ENCODE data around the gene KRTAP13-2. TPM values are rescaled to one million over a fixed set of nuclear protein-coding genes. Genes with fewer than 3 reads are reported as not detected.

Gene KRTAP13-2
- total and polyA plus RNA-seq, 2 of the 4 experiments (the other 2 are of a cell fraction) = not detected

Small RNA genes within 50 kb of the gene (microRNA-seq; reads per million reads assigned to microRNA genes)
- gene KRTAP23-1 (ENCODE audit: insufficient read depth, insufficient read length) (not detected), gene MIR4327 (ENCODE audit: insufficient read depth in 1 of 2, insufficient read length in 1 of 2, unreplicated experiment in 1 of 2) (0 reads per million in 2 experiments)

Small RNA genes within 50 kb of the gene (small RNA-seq; reads per million reads assigned to genes)
- gene KRTAP23-1 = 0 reads per million in 5 experiments
- gene MIR4327 = 0 reads per million in 5 experiments

Other genes with a start within 250 kb of the KRTAP13-2 start
- gene CLDN17, start 205.5 kb downstream of the KRTAP13-2 start, total RNA-seq (2012; rRNA removed) = not detected in 2 replicates
- not detected in 2 replicates for gene CLDN17, start 205.5 kb downstream of the KRTAP13-2 start, polyA plus RNA-seq (2012; rRNA removed)
- gene CLDN8, start 156.2 kb downstream of the KRTAP13-2 start, total RNA-seq (2012; rRNA removed) = not detected in 2 replicates
- gene CLDN8, start 156.2 kb downstream of the KRTAP13-2 start, polyA plus RNA-seq (2012; rRNA removed) = not detected in 2 replicates
- gene KRTAP24-1, start 89.3 kb downstream of the KRTAP13-2 start, total RNA-seq (2012; rRNA removed) = not detected in 2 replicates
- gene KRTAP24-1, start 89.3 kb downstream of the KRTAP13-2 start, polyA plus RNA-seq (2012; rRNA removed) = not detected in 2 replicates
- not detected in 2 replicates for gene KRTAP25-1, start 82.8 kb downstream of the KRTAP13-2 start, total RNA-seq (2012; rRNA removed)
- not detected in 2 replicates for gene KRTAP25-1, start 82.8 kb downstream of the KRTAP13-2 start, polyA plus RNA-seq (2012; rRNA removed)
- gene KRTAP26-1, start 52.0 kb downstream of the KRTAP13-2 start, total RNA-seq (2012; rRNA removed) = not detected in 2 replicates
- not detected in 2 replicates for gene KRTAP26-1, start 52.0 kb downstream of the KRTAP13-2 start, polyA plus RNA-seq (2012; rRNA removed)
- not detected in 2 replicates for gene KRTAP27-1, start 34.6 kb downstream of the KRTAP13-2 start, total RNA-seq (2012; rRNA removed)
- not detected in 2 replicates for gene KRTAP27-1, start 34.6 kb downstream of the KRTAP13-2 start, polyA plus RNA-seq (2012; rRNA removed)
- gene KRTAP23-1, start 23.7 kb downstream of the KRTAP13-2 start, total RNA-seq (2012; rRNA removed) = not detected in 2 replicates
- not detected in 2 replicates for gene KRTAP23-1, start 23.7 kb downstream of the KRTAP13-2 start, polyA plus RNA-seq (2012; rRNA removed)
- not detected in 2 replicates for gene KRTAP13-1, start 23.8 kb upstream of the KRTAP13-2 start, total RNA-seq (2012; rRNA removed)
- gene KRTAP13-1, start 23.8 kb upstream of the KRTAP13-2 start, polyA plus RNA-seq (2012; rRNA removed) = not detected in 2 replicates
- not detected in 2 replicates for gene KRTAP13-3, start 53.7 kb upstream of the KRTAP13-2 start, total RNA-seq (2012; rRNA removed)
- not detected in 2 replicates for gene KRTAP13-3, start 53.7 kb upstream of the KRTAP13-2 start, polyA plus RNA-seq (2012; rRNA removed)
- gene KRTAP13-4, start 57.9 kb upstream of the KRTAP13-2 start, total RNA-seq (2012; rRNA removed) = not detected in 2 replicates
- gene KRTAP13-4, start 57.9 kb upstream of the KRTAP13-2 start, polyA plus RNA-seq (2012; rRNA removed) = not detected in 2 replicates
- gene KRTAP15-1, start 68.0 kb upstream of the KRTAP13-2 start, total RNA-seq (2012; rRNA removed) = not detected in 2 replicates
- gene KRTAP15-1, start 68.0 kb upstream of the KRTAP13-2 start, polyA plus RNA-seq (2012; rRNA removed) = not detected in 2 replicates
- not detected in 2 replicates for gene KRTAP19-1, start 108.1 kb upstream of the KRTAP13-2 start, total RNA-seq (2012; rRNA removed)
- not detected in 2 replicates for gene KRTAP19-1, start 108.1 kb upstream of the KRTAP13-2 start, polyA plus RNA-seq (2012; rRNA removed)
- gene KRTAP19-2, start 115.2 kb upstream of the KRTAP13-2 start, total RNA-seq (2012; rRNA removed) = not detected in 2 replicates
- gene KRTAP19-2, start 115.2 kb upstream of the KRTAP13-2 start, polyA plus RNA-seq (2012; rRNA removed) = not detected in 2 replicates
- not detected in 2 replicates for gene KRTAP19-3, start 119.7 kb upstream of the KRTAP13-2 start, total RNA-seq (2012; rRNA removed)
- not detected in 2 replicates for gene KRTAP19-3, start 119.7 kb upstream of the KRTAP13-2 start, polyA plus RNA-seq (2012; rRNA removed)
- not detected in 2 replicates for gene KRTAP19-4, start 124.9 kb upstream of the KRTAP13-2 start, total RNA-seq (2012; rRNA removed)
- gene KRTAP19-4, start 124.9 kb upstream of the KRTAP13-2 start, polyA plus RNA-seq (2012; rRNA removed) = not detected in 2 replicates
- gene KRTAP19-5, start 129.9 kb upstream of the KRTAP13-2 start, total RNA-seq (2012; rRNA removed) = not detected in 2 replicates
- gene KRTAP19-5, start 129.9 kb upstream of the KRTAP13-2 start, polyA plus RNA-seq (2012; rRNA removed) = not detected in 2 replicates
- not detected in 2 replicates for gene KRTAP19-6, start 169.6 kb upstream of the KRTAP13-2 start, total RNA-seq (2012; rRNA removed)
- not detected in 2 replicates for gene KRTAP19-6, start 169.6 kb upstream of the KRTAP13-2 start, polyA plus RNA-seq (2012; rRNA removed)
- gene KRTAP19-7, start 189.0 kb upstream of the KRTAP13-2 start, total RNA-seq (2012; rRNA removed) = not detected in 2 replicates
- not detected in 2 replicates for gene KRTAP19-7, start 189.0 kb upstream of the KRTAP13-2 start, polyA plus RNA-seq (2012; rRNA removed)
- gene KRTAP22-2, start 218.1 kb upstream of the KRTAP13-2 start, total RNA-seq (2012; rRNA removed) = not detected in 2 replicates
- gene KRTAP22-2, start 218.1 kb upstream of the KRTAP13-2 start, polyA plus RNA-seq (2012; rRNA removed) = not detected in 2 replicates
- gene KRTAP6-3, start 220.2 kb upstream of the KRTAP13-2 start, total RNA-seq (2012; rRNA removed) = not detected in 2 replicates
- not detected in 2 replicates for gene KRTAP6-3, start 220.2 kb upstream of the KRTAP13-2 start, polyA plus RNA-seq (2012; rRNA removed)
- gene KRTAP6-2, start 226.6 kb upstream of the KRTAP13-2 start, total RNA-seq (2012; rRNA removed) = not detected in 2 replicates
- gene KRTAP6-2, start 226.6 kb upstream of the KRTAP13-2 start, polyA plus RNA-seq (2012; rRNA removed) = not detected in 2 replicates
- gene KRTAP22-1, start 228.8 kb upstream of the KRTAP13-2 start, total RNA-seq (2012; rRNA removed) = not detected in 2 replicates
- gene KRTAP22-1, start 228.8 kb upstream of the KRTAP13-2 start, polyA plus RNA-seq (2012; rRNA removed) = not detected in 2 replicates
- not detected in 2 replicates for gene KRTAP6-1, start 241.7 kb upstream of the KRTAP13-2 start, total RNA-seq (2012; rRNA removed)
- gene KRTAP6-1, start 241.7 kb upstream of the KRTAP13-2 start, polyA plus RNA-seq (2012; rRNA removed) = not detected in 2 replicates
- not detected in 2 replicates for gene KRTAP20-1, start 244.2 kb upstream of the KRTAP13-2 start, total RNA-seq (2012; rRNA removed)
- not detected in 2 replicates for gene KRTAP20-1, start 244.2 kb upstream of the KRTAP13-2 start, polyA plus RNA-seq (2012; rRNA removed)
- not detected in 2 replicates for gene KRTAP20-4, start 248.4 kb upstream of the KRTAP13-2 start, total RNA-seq (2012; rRNA removed)
- not detected in 2 replicates for gene KRTAP20-4, start 248.4 kb upstream of the KRTAP13-2 start, polyA plus RNA-seq (2012; rRNA removed)

All from IMR-90 (cell line).